ENCODE measurements around the gene RABGAP1. TPM values are rescaled to one million over a fixed set of nuclear protein-coding genes. Genes with fewer than 3 reads are reported as not detected.

RABGAP1 gene
- total RNA-seq, 1 experiment from 2014 or later = 21.4 TPM

DNA sequence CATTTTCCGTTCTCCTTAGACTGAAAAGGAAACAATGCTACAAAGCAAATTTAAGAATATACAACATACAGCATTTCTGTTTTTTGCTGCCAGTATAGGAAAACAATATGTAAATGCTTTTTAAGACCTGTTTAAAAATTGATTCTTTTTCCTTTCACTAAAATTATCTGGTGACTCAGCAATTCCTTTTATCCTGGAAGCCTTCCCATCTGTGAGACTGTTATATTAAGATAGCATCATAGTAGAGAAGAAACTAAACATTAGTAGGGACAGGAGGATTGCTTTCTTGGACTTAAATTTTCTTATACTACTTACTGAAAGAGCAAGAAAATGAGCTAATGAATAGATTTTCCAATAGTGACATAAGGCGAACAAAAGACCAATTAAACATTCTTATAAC lies 62.6 kb downstream of the RABGAP1 start:
- no peak for DNase-seq (ENCODE audit: extremely low read depth, low read depth)

DNA sequence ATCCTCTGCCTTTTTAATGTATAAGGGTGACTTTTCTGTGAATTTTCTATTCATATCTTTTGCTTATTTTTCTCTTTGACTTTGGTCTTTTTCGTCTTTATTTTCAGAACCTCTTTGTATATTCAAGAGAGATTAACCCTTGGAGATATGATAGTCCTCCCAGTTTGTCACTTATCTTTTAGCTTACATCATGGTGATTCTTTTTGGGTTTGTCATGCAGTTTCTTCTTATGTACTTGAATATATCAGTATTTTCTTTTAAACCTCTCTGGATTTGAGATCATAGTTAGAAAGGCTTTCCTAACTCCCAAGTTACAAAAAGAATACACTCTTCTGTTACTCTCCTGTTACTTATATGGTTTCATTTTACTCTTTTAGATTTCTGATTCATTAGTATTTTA lies 65.1 kb downstream of the RABGAP1 start:
- DNase-seq (ENCODE audit: extremely low read depth, low read depth) = no peak

DNA sequence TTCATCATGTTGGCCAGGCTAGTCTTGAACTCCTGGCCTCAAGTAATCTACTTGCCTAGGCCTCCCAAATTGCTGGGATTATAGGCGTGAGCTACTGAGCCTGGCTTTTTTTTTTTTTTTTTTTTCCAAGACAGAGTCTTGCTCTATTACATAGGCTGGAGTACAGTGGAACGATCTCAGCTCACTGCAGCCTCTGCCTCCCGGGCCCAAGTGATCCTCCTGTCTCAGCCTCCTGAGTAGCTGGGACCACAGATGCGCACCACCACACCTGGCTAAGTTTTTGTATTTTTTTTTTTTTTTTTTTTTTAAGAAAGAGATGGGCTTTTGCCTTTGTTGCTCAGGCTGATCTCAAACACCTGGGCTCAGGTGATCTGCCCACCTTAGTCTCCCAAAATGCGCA lies 66.4 kb downstream of the RABGAP1 start:
- DNase-seq (ENCODE audit: extremely low read depth, low read depth) = no peak

DNA sequence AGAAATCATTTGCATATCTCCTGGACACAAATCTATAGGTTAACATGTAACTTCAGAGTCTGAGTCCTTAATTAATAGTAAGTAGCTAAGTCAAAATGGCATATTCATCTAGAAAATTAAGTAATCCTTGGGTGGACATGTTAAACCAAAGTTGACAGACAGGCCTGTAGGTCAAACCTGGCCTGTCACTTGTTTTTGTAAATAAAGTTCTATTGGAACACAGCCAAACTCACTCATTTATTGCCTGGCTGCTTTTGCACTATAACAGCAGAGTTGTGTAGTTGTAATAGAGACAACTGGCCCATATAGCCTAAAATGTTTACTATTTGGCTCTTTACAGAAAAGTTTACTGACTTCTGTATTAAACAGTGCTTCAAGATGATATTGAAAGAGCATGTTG lies 68.1 kb downstream of the RABGAP1 start:
- no peak for DNase-seq (ENCODE audit: extremely low read depth, low read depth)

DNA sequence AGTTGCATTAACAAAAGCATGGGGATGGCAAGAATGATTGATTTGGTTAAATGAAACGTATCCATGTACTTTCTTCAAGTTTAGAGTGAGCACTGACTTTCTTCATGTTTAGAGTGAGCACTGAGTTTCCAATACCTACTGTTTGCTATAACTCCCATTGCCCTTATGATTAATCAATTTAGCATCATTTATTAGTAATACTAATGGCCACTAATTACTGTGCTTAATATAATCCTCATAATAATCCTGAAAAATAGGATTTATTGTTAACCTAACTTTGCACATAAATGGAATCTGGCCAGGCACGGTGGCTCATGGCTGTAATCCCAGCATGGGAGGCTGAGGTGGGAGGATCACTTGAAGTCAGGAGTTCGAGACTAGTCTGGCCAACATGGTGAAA lies 70.6 kb downstream of the RABGAP1 start:
- DNase-seq (ENCODE audit: extremely low read depth, low read depth) = no peak

DNA sequence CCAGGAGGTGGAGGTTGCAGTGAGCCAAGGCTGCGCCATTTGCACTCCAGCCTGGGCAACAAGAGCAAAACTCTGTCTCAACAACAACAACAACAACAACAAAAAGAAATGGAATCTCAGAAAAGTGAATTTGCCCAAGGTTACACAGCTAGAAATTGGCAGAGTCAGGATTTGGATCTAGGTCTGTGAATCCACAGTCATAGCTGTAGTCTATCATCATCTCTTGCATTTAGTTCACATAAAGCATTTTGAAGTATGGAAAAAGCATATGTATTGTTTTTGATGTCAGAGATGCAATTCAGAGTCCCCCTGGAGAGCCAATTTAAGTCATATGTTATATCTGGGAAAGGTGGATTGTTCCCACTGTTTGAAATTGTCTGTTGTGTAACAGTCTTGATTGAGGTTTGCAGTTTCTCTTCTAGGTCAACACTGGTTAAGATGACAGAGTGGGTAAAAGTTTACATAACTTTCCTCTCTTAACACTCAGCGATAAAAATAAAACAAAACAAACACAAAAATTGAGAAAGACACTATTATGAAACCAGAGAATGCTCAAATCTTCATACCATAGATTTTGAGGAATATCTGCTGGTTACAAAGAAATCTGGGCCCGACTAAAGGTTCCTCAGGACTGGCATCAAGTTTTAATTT lies 71.2 kb downstream of the RABGAP1 start:
- DNase-seq (ENCODE audit: extremely low read depth, low read depth) = no peak

DNA sequence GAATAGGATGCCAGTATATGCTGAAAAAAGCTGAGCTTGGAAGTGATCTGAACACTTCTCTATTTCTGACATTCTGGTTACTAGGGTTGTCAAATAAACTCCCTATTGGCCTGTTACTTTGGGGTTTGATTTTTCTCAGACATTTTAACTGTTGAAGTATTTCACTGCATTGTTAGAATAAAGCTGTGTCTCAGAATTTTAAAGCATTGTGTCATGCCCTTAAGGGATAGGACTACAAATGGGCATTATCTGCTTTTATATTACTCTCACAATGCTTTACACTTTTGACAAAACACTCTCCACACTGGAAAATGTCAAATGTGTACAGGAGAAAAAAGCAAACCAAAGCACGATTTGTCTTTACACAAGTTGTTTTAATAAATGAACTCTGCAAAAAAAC lies 75.8 kb downstream of the RABGAP1 start:
- DNase-seq (ENCODE audit: extremely low read depth, low read depth) = no peak

DNA sequence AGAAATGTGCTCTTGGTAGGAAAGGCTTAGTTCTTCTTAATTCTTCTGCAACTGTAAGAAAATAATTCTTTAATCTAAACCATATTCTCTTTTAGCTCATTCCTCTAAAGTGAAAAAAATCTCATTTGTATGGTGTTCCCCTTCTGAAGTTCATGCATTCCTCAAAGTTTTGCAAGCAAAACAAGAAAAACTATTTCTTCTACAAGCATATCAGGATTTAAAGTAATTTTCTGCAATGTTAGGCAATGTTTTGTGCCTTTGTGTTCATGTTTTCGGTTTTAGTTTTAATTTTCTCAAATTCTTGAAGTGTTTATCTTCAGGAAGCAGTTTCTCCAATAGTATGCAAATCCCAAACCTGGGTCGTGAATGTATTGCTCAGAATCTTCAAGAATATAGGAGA lies 80.0 kb downstream of the RABGAP1 start:
- no peak for DNase-seq (ENCODE audit: extremely low read depth, low read depth)

DNA sequence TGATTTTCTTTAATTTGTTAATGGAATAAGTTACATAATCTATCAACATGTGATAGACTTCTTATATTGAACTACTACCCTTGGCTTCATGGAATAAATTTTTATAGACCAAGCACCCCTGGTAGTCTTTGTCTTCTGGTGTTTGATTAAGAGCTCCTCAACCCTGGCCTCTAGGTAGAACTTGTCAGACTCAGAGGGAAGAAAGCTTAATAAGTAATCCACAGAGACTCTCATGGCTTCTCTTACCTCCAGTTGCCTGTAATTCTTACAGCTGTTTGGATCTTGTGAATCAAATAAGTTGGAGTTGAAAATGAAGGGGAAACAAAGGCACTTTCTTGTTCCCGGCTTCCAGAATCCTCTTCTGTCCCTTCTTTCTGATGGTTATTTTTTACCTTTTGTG lies 85.6 kb downstream of the RABGAP1 start:
- DNase-seq (ENCODE audit: extremely low read depth, low read depth) = no peak

DNA sequence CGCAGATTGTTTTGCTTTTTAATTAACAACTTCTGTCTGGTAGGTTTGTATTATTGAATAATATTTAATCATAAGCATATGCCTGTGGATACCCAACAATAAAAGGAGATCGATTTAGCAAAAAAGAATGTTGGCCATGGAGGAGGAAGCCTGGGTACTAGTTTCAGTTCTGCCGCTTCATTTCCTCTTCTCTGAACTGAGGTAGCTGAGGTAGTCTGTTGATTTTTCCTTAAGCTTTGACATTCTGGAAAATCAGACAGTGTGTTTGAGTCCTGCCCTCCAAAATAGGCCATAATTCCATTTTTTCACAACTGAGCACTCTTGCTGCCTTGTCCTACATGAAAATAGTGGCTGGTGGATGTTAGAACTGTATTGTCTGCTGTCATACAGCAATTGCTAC lies 86.7 kb downstream of the RABGAP1 start:
- no peak for DNase-seq (ENCODE audit: extremely low read depth, low read depth)

DNA sequence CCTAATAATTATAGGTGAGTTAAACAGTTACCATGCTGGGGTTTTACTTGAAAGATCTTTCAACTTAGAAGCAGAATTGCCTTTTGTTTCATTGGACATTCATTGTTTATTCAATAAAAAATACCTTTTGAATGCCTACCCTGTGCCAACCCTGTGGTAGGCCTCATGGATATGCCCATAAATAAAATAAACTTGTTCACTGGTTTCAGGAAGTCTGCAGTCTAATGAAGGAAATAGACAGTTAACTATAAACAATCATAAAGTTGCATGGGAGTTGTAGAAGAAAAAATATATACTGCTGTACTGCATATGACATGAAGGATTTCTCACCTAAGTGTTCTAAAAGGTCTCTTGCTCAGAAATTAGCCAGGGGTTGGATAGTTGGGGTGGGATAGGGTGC lies 87.3 kb downstream of the RABGAP1 start:
- DNase-seq (ENCODE audit: extremely low read depth, low read depth) = no peak

DNA sequence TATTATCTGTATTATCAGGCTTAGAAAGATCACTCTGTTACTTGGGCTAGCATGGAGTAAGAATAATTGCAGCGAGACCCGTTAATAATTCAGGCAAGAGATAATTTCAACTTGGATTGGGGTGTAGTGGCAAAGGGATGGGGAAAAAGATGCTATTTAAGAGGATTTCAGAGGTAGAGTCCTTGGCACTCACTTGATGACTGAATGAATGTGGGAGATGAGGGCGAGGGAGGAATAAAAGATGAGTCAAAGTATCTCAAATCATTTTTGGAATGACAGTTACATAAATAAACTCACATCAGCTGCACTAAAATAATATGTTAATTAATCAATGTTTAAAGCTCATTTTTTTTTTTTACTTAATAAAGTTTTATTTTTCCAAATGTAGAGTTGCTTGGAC lies 88.2 kb downstream of the RABGAP1 start:
- DNase-seq (ENCODE audit: extremely low read depth, low read depth) = no peak

DNA sequence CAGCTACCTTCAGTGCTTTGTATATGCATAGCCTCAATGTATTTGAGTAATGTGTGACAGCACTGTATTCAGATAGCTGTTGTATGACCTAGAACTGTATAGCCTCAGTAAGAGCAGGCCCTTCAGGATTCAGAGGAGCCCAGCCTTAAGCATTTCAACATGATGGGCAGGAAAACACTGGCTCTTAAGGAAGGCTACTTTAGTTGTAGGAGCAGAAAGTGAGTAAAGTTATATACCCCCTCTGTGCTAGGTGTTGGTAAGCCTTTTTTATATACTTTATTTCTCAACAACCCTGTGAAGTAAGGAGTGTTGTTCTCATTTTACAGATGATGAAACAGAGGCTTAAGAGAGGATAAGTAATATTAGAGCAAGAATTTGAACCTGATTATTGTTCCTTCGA lies 91.1 kb downstream of the RABGAP1 start:
- no peak for DNase-seq (ENCODE audit: extremely low read depth, low read depth)

DNA sequence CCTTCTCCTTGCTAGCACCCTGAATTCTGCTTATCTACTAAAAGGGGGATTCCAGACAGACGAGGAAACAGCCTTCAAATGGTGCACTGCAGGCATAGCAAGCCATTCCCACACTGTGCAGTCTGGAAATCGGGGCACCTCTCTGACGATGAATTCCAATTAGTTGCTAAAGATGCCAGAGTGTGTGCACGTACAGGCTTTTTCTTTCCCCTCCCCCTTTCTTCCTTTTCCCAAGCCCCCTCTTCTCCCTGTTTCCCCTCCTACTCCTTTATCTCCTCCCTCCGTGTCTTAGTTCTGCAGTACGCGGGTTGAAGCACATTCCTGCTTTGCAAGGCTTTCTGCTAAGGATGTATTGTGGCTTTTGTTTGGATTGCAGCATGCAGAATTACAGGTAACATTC lies 92.5 kb downstream of the RABGAP1 start, which contains the start of gene GPR21:
TSS of gene GPR21 (plus strand) at position 316 of the 400 bp plus-strand sequence. CDS start 900 bp downstream, outside the sequence.
- DNase-seq (ENCODE audit: extremely low read depth, low read depth) = no peak

DNA sequence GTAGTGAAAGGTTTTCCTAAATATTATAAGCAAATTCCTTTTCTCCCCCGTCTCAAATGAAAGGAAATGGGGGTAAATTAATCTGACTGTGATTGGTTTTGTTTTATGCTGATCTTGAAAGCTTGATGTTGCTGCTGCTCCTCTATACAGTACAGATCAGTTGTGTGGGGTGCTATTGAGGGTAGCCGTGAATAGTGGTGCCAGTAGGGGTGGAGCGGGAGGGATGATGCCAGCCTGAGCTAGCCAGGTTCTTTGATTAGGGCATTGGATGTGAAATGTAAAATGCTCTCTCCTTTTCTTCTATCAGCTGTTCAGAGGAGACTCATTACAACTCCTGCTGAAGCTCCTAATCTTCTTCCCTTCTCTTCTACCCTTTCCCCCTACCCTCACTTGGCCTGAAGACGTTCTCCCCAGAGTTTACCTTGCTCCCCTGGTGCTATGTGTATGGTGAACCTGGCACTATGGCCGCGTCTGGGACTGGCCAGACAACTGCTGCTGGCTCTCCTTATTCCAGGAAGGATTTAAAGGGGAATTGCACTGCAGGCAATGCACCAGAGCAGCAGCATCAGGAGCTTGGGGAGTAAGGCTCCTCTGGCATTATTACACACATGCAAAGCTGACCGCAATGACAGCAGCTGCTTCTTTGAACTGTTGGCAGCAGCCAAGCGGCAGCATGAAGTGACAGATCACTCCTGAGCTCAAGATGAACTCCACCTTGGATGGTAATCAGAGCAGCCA lies 93.2 kb downstream of the RABGAP1 start:
- DNase-seq (ENCODE audit: extremely low read depth, low read depth) = no peak

DNA sequence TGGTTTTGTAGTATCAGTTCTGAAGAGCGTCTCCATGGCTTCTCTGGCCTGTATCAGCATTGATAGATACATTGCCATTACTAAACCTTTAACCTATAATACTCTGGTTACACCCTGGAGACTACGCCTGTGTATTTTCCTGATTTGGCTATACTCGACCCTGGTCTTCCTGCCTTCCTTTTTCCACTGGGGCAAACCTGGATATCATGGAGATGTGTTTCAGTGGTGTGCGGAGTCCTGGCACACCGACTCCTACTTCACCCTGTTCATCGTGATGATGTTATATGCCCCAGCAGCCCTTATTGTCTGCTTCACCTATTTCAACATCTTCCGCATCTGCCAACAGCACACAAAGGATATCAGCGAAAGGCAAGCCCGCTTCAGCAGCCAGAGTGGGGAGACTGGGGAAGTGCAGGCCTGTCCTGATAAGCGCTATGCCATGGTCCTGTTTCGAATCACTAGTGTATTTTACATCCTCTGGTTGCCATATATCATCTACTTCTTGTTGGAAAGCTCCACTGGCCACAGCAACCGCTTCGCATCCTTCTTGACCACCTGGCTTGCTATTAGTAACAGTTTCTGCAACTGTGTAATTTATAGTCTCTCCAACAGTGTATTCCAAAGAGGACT lies 94.2 kb downstream of the RABGAP1 start:
- no peak for DNase-seq (ENCODE audit: extremely low read depth, low read depth)

DNA sequence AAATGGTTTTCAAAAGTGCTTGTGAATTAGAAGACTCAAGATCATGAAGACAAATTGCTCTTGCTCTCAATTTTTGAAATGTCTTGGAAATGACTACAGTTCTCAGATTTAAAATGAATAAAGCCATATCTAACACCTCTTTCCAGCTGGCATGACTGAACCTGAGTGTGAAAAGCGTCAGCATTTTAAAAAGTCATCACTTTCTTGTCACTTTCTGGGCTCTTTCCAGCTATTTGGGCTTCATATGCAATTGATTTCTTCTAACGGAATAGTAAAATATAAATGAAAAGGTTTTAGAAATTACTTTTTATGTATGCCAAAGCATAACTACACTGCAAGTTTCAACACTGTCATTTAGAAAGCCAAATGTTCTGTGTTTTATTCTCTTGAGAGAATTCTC lies 95.0 kb downstream of the RABGAP1 start:
- DNase-seq (ENCODE audit: extremely low read depth, low read depth) = no peak

DNA sequence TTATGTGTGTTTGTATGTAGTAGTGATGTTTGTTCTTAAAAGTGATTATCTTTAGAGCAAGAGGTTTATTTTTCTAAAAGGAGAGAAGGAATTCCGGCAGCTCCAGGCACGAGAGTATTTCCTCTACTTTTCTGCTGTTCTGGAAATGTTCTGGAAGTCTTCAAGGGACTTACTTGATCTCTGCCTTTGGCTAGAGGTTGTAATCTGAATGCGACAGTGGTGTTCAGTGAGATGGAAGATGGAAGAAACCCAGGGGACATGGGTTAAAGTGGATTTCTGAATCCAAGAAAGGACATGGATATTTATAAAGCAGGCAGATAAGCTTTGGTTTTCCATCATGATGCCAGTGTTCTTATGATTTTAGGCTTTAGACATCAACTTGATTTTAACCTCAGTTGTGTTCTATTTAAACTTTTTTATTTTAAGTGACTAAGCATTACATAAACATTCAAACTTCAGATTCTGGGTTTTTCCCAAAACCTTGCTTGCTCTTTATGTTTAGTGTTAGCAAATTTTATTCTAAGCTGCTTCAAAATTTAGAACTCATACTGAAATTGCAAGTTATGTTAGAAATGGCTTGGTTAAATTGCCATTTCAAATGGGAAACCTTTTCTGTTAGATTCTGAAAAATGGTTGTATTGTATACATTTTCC lies 96.2 kb downstream of the RABGAP1 start:
- no peak for DNase-seq (ENCODE audit: extremely low read depth, low read depth)

DNA sequence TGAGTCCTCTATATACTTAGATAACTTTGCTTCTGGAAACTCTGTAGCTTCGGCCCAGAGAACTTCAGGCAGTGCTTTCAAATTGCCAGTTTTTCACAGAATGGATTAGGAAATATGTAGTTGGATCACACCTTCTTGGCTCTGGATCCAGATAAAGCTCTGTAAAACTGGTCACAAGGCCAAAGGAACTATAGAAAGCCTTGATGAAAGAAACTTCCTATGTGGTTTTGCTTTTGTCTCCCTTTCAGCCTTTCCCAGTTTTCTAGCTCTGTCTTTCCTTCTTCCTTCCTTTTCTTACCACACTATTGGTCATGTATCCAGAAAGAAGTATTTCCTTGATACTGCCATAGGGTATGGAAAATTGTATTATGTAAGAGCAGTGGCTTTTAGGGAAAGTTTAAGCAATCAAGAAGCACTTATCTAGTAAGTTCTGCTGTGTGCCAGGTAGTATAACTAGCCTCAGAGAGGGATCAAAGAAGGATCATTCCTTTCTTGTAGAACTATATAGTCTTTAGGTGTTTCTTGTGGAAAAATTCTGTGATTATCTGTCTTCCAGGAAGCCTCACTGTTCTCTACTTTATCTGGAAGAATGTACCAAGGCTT lies 98.9 kb downstream of the RABGAP1 start:
- DNase-seq (ENCODE audit: extremely low read depth, low read depth) = no peak

DNA sequence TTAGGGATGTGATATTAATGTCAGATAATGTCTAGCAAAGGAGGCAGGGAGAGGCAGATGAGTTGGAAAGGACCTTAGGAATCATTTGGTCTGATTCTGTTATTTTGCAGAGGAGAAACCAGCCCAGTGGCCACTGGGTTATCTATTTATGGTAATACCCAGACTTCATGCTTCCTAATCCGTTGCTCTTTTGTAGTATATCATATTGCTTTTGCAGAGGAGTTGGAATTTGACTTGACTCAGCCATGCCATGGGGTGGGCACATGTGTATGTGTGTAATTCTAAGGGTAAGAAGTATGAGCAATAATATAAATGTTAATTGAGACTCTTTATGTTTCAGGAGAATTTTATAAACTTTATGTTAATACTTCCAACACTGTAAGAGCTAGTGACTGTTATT lies 100.0 kb downstream of the RABGAP1 start:
- DNase-seq (ENCODE audit: extremely low read depth, low read depth) = no peak

DNA sequence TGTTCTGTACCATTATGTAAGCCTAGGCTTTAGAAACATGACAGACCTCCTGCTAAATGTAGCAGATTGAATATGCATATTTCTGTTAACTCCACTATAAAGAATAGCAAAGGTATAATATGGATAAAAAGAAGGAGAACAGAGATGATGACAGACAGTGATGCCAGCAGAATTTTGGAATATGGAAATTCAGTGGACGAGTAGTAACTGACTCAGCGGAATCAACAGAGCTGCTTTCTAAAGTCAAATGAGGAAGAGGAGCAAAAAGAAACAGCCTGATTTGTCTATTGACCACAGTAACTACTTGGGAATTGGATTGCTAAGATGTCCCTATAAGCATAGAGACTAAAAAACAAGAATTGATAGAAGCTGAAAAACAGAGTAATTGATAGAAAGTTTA lies 100.7 kb downstream of the RABGAP1 start:
- no peak for DNase-seq (ENCODE audit: extremely low read depth, low read depth)
